SK-N-SH (cell line): ENCODE results near the gene HSD17B1. TPM values are rescaled to one million over a fixed set of nuclear protein-coding genes. Genes with fewer than 3 reads are reported as not detected.

Experiments used
- CTCF ChIA-PET: fragments of 300-600, 350-600 bp; formaldehyde crosslinking; extraction: SDS; loops from one replicate; lab custom pipeline; 2021; lab: Yijun Ruan, JAX
- POLR2A ChIA-PET: fragments of 350-600 bp; sonication (Branson Sonifier 250); formaldehyde crosslinking; extraction: SDS; loops from one replicate; lab custom pipeline; 2020; ENCODE audit warnings: antibody characterized with exemption, inconsistent platforms; lab: Yijun Ruan, JAX
- DNase-seq: peaks from one replicate; pipeline ENCODE4 v3.0.0; 2012
- H2AFZ ChIP-seq: fragments of 200-600 bp; sonication (generic); 2 replicates; pipeline ENCODE4 v1.8.1; 2016; ENCODE audit warnings: antibody characterized with exemption, mild to moderate bottlenecking, low read depth
- H3F3A ChIP-seq: fragments of 200-600 bp; sonication (generic); replicated peaks from 2 replicates; pipeline ENCODE3; 2016; ENCODE audit warnings: antibody characterized with exemption, mild to moderate bottlenecking; ENCODE audit not compliant: insufficient read depth
- H3K27ac ChIP-seq, 2 experiments: fragments of 200-500 bp in 1 of 2; fragments of 200-600 bp in 1 of 2; sonication (Bioruptor generic) in 1 of 2; sonication (generic), shearing (Covaris generic) in 1 of 2; 2 replicates each; pipeline versions ENCODE4 v1.5.1 to v1.6.1; 2014 to 2016; ENCODE audit warnings: low read depth in 2 of 2, inconsistent platforms in 1 of 2, low read length in 1 of 2, mild to moderate bottlenecking in 1 of 2, mixed read lengths in 1 of 2
- H3K27me3 ChIP-seq: fragments of 200-600 bp; sonication (generic), shearing (Covaris generic); 2 replicates; pipeline ENCODE4 v1.6.1; 2016; ENCODE audit warnings: mixed run types; ENCODE audit not compliant: insufficient read depth
- H3K36me3 ChIP-seq, 2 experiments: fragments of 200-500 bp in 1 of 2; fragments of 200-600 bp in 1 of 2; sonication (Bioruptor generic) in 1 of 2; sonication (generic) in 1 of 2; replicated peaks in 1 of 2; 2 replicates each; pipeline versions ENCODE3 to v1.5.1; 2014 to 2016; ENCODE audit warnings: low read length in 1 of 2, mild to moderate bottlenecking in 1 of 2; ENCODE audit not compliant: insufficient read depth in 2 of 2, control insufficient read depth in 1 of 2
- H3K4me1 ChIP-seq, 2 experiments: fragments of 200-500 bp in 1 of 2; fragments of 200-600 bp in 1 of 2; sonication (Bioruptor generic) in 1 of 2; sonication (generic), shearing (Covaris generic) in 1 of 2; 2 replicates each; pipeline versions ENCODE4 v1.5.1 to v1.6.1; 2014 to 2016; ENCODE audit warnings: low read depth in 1 of 2, low read length in 1 of 2, mixed run types in 1 of 2; ENCODE audit not compliant: insufficient read depth in 2 of 2, control insufficient read depth in 1 of 2
- H3K4me2 ChIP-seq: fragments of 200-600 bp; sonication (generic), shearing (Covaris generic); 2 replicates; pipeline ENCODE4 v1.6.1; 2017; ENCODE audit warnings: mixed run types
- H3K4me3 ChIP-seq, 2 experiments: fragments of 200-500 bp in 1 of 2; fragments of 200-600 bp in 1 of 2; sonication (Bioruptor generic) in 1 of 2; sonication (generic), shearing (Covaris generic) in 1 of 2; 2 replicates each; pipeline versions ENCODE4 v1.5.1 to v1.8.1; 2014 to 2016; ENCODE audit warnings: low read depth in 2 of 2, inconsistent platforms in 1 of 2, low read length in 1 of 2, mild to moderate bottlenecking in 1 of 2, mixed read lengths in 1 of 2, moderate library complexity in 1 of 2
- H3K79me2 ChIP-seq: fragments of 200-600 bp; sonication (generic); 2 replicates; pipeline ENCODE4 v1.8.1; 2017; ENCODE audit warnings: mild to moderate bottlenecking; ENCODE audit not compliant: insufficient read depth
- H3K9ac ChIP-seq: fragments of 200-600 bp; sonication (generic); 2 replicates; pipeline ENCODE4 v1.6.1; 2017; ENCODE audit warnings: mixed run types
- H3K9me2 ChIP-seq: fragments of 200-600 bp; sonication (generic); 2 replicates; pipeline ENCODE4 v1.6.1; 2017; ENCODE audit warnings: mixed run types
- H3K9me3 ChIP-seq: fragments of 200-600 bp; sonication (generic); 2 replicates; pipeline ENCODE4 v1.6.1; 2017; ENCODE audit warnings: mixed run types, mild to moderate bottlenecking, moderate library complexity
- H4K20me1 ChIP-seq: fragments of 200-600 bp; sonication (generic); 2 replicates; pipeline ENCODE4 v1.6.1; 2017; ENCODE audit warnings: mild to moderate bottlenecking, mixed run types; ENCODE audit not compliant: insufficient read depth
- CHD2 ChIP-seq: fragments of 150-350 bp; IDR thresholded peaks from 2 replicates; pipeline ENCODE4 v1.6.1; 2018; ENCODE audit warnings: low read length; ENCODE audit not compliant: partially characterized antibody
- EP300 ChIP-seq, 2 experiments: IDR thresholded peaks; 2 replicates each; pipeline versions ENCODE4 v1.4.0 to v1.6.1; 2012; ENCODE audit warnings: borderline replicate concordance in 1 of 2, low read depth in 1 of 2, low read length in 1 of 2
- EZH2phosphoT487 ChIP-seq: fragments of 200-600 bp; sonication (generic); IDR thresholded peaks from 2 replicates; pipeline ENCODE4 v1.6.1; 2017; ENCODE audit warnings: low read depth, mixed run types, mild to moderate bottlenecking, antibody characterized with exemption, moderate library complexity, borderline replicate concordance
- FOSL2 ChIP-seq: IDR thresholded peaks from 2 replicates; pipeline ENCODE4 v1.4.0; 2012; ENCODE audit warnings: low read depth, mild to moderate bottlenecking, moderate library complexity, borderline replicate concordance
- FOXJ3 ChIP-seq: sonication (generic); formaldehyde crosslinking; IDR thresholded peaks from 2 replicates; pipeline ENCODE4 v1.5.1; 2020; ENCODE audit warnings: mild to moderate bottlenecking, missing genetic modification reagents
- FOXM1 ChIP-seq: IDR thresholded peaks from 2 replicates; pipeline ENCODE4 v1.4.0; 2012; ENCODE audit warnings: low read depth, mild to moderate bottlenecking
- GABPA ChIP-seq: IDR thresholded peaks from 2 replicates; pipeline ENCODE4 v1.4.0; 2012; ENCODE audit warnings: low read depth, mild to moderate bottlenecking
- JUND ChIP-seq: IDR thresholded peaks from 2 replicates; pipeline ENCODE4 v1.4.0; 2012
- RAD21 ChIP-seq: IDR thresholded peaks from 2 replicates; pipeline ENCODE4 v1.6.1; 2012; ENCODE audit warnings: mild to moderate bottlenecking, low read length
- RCOR1 ChIP-seq: fragments of 150-350 bp; IDR thresholded peaks from 2 replicates; pipeline ENCODE4 v1.6.1; 2017; ENCODE audit warnings: antibody characterized with exemption, low read length
- RXRA ChIP-seq: IDR thresholded peaks from 2 replicates; pipeline ENCODE4 v1.4.0; 2012; ENCODE audit warnings: low read depth, mild to moderate bottlenecking, borderline replicate concordance
- TEAD4 ChIP-seq: IDR thresholded peaks from 2 replicates; pipeline ENCODE4 v1.4.0; 2012; ENCODE audit warnings: mild to moderate bottlenecking, borderline replicate concordance; ENCODE audit not compliant: insufficient read depth
- YY1 ChIP-seq: IDR thresholded peaks from 2 replicates; pipeline ENCODE4 v1.4.0; 2012; ENCODE audit warnings: low read depth, mild to moderate bottlenecking
- WGBS: methylation state at CpG from one replicate; pipeline ENCODE4 v1.1.6; 2017; ENCODE audit warnings: low lambda C conversion rate; 5-methylcytosine and 5-hydroxymethylcytosine counted together
- polyA plus RNA-seq, 3 experiments: library from polyadenylated mRNA; depleted of rRNA; stranded (reverse); fragments of >200 nt; gene quantifications; 2 replicates each; pipeline ENCODE4 v1.2.3, GENCODE V29; 2012
- TF ChIP-seq, protein P1 (sequence below): IDR thresholded peaks from 2 replicates; pipeline ENCODE4 v1.4.0; 2012; ENCODE audit warnings: low read depth
- TF ChIP-seq, protein P2 (sequence below): IDR thresholded peaks from 2 replicates; pipeline ENCODE4 v1.4.0; 2012; ENCODE audit warnings: low read depth, borderline replicate concordance
- TF ChIP-seq, protein P3 (sequence below): fragments of 200-600 bp; sonication (generic); IDR thresholded peaks from 2 replicates; pipeline ENCODE4 v1.6.1; 2017; ENCODE audit warnings: antibody characterized with exemption, mild to moderate bottlenecking, moderate library complexity
- TF ChIP-seq, protein P4 (sequence below): fragments of 150-350 bp; IDR thresholded peaks from 2 replicates; pipeline ENCODE4 v1.6.1; 2017; ENCODE audit warnings: antibody characterized with exemption, low read length, low read depth, borderline replicate concordance

Gene HSD17B1
- polyA plus RNA-seq, 1 of the 3 experiments (the other 2 are of a cell fraction), result 1.3 TPM

DNA sequence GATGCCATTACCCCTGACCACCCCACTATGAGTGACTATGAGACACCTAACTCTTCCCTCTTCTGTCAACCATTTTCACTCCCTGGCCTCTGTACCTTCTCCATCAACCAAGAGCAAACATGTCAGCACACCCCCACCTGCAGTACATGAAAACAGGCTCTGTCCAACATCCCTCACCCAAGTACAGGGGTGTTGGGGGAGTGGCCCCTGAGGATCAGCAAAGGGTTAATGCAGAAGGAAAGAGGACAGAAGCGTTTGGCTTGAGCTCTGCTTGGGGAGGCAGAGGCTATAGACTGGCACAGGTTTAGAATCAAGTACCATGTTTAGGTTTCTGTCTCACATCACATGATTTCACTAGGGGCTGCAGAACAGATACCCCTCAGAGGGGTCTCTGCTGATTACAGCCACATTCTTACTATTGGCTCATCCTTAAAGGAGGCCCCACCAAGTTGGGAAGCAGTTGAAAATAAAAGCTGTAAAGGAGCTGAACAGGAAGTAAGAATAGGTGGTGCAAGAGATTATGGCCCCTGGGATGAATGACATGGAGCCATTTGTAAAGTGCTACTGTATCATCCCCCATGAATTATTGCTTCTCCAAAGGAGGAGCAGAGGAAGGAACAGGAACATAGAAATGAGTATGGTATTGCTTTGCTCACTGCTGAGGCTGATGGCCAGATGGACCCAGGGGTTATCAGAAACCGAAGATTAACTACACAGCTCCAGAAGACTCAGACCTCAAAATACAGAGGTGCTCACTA is 27.2 kb downstream of the HSD17B1 start:
- no peak overlapping the region; a peak in 1 of 4 replicates for H3K27ac ChIP-seq
- peaks cover 45% of the 10 kb centered on the region for H3K79me2 ChIP-seq
- no peak overlapping the region for H2AFZ ChIP-seq
- TF ChIP-seq EZH2phosphoT487 (no peak), RCOR1 (no peak), RXRA (no peak), EP300 (IDR thresholded peaks at IDR 0.05; ENCODE audit: borderline replicate concordance in 1 of 2, low read depth in 1 of 2, low read length in 1 of 2) (no peak), FOXJ3 (no peak), FOXM1 (no peak), YY1 (no peak), RAD21 (no peak), FOSL2 (no peak)
- TF ChIP-seq, protein P1, sequence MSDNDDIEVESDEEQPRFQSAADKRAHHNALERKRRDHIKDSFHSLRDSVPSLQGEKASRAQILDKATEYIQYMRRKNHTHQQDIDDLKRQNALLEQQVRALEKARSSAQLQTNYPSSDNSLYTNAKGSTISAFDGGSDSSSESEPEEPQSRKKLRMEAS, result no peak
- H3K9me2 ChIP-seq, result no peaks in the 10 kb centered on the region
- peaks cover 7 to 8% of the 10 kb centered on the region in 2 experiments; a peak in 2 of 4 replicates for H3K4me1 ChIP-seq
- DNase-seq, result no peak
- no peak overlapping the region for H3K4me3 ChIP-seq
- WGBS, result 70% methylated on average over 2 of the region's 2 CpGs
- CTCF ChIA-PET, result interaction anchor here (1.2 to 8.3 kb wide), 8 partner anchors 8 to 183 kb away, joined by 4 to 221 read pairs (median 34); partner anchors contain the start of genes CCR10, MLX, PLEKHH3 and TUBG2
- H3K9ac ChIP-seq, result no peak overlapping the region
- no peak overlapping the region for H3K4me2 ChIP-seq
- H3K9me3 ChIP-seq, result no peaks in the 10 kb centered on the region
- POLR2A ChIA-PET, result interaction anchor here (1.0 to 3.0 kb wide), 3 partner anchors 14 to 103 kb away, joined by 3 to 16 read pairs (median 4); partner anchors contain the start of gene CNTNAP1
- H3F3A ChIP-seq, result peaks cover 36% of the 10 kb centered on the region
- no peaks in the 10 kb centered on the region for H3K27me3 ChIP-seq
- H4K20me1 ChIP-seq, result no peaks in the 10 kb centered on the region
- H3K36me3 ChIP-seq, result peaks cover 21 to 34% of the 10 kb centered on the region in 2 experiments

DNA sequence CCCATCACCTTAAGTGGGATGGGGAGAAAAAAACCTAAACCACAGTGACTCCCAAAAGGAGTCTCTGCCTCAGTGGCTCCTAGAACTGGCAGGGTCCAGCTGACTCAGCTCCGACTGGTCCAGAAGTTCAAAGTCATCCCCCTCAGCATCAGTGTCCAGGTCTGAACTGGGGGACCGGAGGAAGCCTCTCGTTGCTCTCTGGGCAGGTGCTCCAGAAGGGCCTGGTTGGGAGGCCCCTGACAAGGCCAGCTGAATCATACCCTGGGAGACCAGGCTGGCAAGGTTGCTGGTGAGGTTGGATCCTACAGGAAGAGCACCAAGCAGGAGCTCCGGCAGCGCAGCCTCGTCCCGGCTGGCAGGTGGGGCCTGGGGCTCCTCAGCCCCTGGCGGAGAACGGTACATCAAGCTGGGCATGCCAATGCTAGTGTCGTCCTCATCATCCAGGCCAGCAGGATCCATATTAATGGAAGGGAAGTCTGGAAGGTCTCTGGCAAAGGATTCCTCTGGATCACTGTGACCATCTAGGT is 29.1 kb downstream of the HSD17B1 start:
- no peaks in the 10 kb centered on the region for H3K9me3 ChIP-seq
- H3K27ac ChIP-seq, result no peak overlapping the region
- no peak for TF ChIP-seq TEAD4
- TF ChIP-seq RAD21, result no peak
- TF ChIP-seq EP300 (IDR thresholded peaks at IDR 0.05; ENCODE audit: borderline replicate concordance in 1 of 2, low read depth in 1 of 2, low read length in 1 of 2), result no peak
- TF ChIP-seq, protein P2, sequence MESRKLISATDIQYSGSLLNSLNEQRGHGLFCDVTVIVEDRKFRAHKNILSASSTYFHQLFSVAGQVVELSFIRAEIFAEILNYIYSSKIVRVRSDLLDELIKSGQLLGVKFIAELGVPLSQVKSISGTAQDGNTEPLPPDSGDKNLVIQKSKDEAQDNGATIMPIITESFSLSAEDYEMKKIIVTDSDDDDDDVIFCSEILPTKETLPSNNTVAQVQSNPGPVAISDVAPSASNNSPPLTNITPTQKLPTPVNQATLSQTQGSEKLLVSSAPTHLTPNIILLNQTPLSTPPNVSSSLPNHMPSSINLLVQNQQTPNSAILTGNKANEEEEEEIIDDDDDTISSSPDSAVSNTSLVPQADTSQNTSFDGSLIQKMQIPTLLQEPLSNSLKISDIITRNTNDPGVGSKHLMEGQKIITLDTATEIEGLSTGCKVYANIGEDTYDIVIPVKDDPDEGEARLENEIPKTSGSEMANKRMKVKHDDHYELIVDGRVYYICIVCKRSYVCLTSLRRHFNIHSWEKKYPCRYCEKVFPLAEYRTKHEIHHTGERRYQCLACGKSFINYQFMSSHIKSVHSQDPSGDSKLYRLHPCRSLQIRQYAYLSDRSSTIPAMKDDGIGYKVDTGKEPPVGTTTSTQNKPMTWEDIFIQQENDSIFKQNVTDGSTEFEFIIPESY, result no peak
- no peak for TF ChIP-seq CHD2
- TF ChIP-seq, protein P3, sequence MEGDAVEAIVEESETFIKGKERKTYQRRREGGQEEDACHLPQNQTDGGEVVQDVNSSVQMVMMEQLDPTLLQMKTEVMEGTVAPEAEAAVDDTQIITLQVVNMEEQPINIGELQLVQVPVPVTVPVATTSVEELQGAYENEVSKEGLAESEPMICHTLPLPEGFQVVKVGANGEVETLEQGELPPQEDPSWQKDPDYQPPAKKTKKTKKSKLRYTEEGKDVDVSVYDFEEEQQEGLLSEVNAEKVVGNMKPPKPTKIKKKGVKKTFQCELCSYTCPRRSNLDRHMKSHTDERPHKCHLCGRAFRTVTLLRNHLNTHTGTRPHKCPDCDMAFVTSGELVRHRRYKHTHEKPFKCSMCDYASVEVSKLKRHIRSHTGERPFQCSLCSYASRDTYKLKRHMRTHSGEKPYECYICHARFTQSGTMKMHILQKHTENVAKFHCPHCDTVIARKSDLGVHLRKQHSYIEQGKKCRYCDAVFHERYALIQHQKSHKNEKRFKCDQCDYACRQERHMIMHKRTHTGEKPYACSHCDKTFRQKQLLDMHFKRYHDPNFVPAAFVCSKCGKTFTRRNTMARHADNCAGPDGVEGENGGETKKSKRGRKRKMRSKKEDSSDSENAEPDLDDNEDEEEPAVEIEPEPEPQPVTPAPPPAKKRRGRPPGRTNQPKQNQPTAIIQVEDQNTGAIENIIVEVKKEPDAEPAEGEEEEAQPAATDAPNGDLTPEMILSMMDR, result no peak
- no peak for TF ChIP-seq JUND
- no peak for TF ChIP-seq GABPA
- TF ChIP-seq, protein P4, sequence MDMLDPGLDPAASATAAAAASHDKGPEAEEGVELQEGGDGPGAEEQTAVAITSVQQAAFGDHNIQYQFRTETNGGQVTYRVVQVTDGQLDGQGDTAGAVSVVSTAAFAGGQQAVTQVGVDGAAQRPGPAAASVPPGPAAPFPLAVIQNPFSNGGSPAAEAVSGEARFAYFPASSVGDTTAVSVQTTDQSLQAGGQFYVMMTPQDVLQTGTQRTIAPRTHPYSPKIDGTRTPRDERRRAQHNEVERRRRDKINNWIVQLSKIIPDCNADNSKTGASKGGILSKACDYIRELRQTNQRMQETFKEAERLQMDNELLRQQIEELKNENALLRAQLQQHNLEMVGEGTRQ, result no peak
- no peak overlapping the region for H2AFZ ChIP-seq
- H4K20me1 ChIP-seq, result no peaks in the 10 kb centered on the region
- WGBS, result 93% methylated on average over 7 of the region's 10 CpGs
- H3F3A ChIP-seq, result peaks cover 23% of the 10 kb centered on the region
- peaks cover 27% of the 10 kb centered on the region for H3K79me2 ChIP-seq
- peaks cover 17 to 52% of the 10 kb centered on the region in 2 experiments for H3K36me3 ChIP-seq
- H3K4me2 ChIP-seq, result no peak overlapping the region
- H3K4me3 ChIP-seq, result no peak overlapping the region
- DNase-seq, result no peak
- ChIA-PET POLR2A (no interaction called here), CTCF (interaction anchor here (0.6 to 5.8 kb wide), 4 partner anchors 23 to 181 kb away, joined by 3 to 34 read pairs (median 10); no protein-coding TSS in a partner anchor)
- H3K4me1 ChIP-seq, result peaks cover 2 to 7% of the 10 kb centered on the region in 2 experiments; a peak in 2 of 4 replicates
- H3K9ac ChIP-seq, result no peak overlapping the region
- H3K27me3 ChIP-seq, result no peaks in the 10 kb centered on the region
- no peaks in the 10 kb centered on the region for H3K9me2 ChIP-seq
